ENCODE measurements around the gene MICAL3. TPM values are rescaled to one million over a fixed set of nuclear protein-coding genes. Genes with fewer than 3 reads are reported as not detected.
A peak's percentile ranks its signal among the peaks of the same experiment; 100 is the strongest.
"Not testable (repeated sequence)": the region's sequence is repeated elsewhere in the genome, so short reads cannot be mapped to it uniquely, and the experiment has no call there.

MICAL3 gene
- total RNA-seq, 1 experiment from 2014 or later: 23.7 TPM

GRCh38 chr22:17994424-17995108 is 29.8 kb downstream of the MICAL3 start:
- ATAC-seq (peak; percentile 67), DNase-seq (no peak)
- Histone ChIP-seq H3K9ac (ENCODE audit: low read length) (no peak overlapping the region), H3K4me2 (ENCODE audit: low read length) (no peak overlapping the region), H3F3A (ENCODE audit: low read length, unreplicated experiment) (no peaks in the 10 kb centered on the region), H3K27me3 (ENCODE audit: low read length) (no peaks in the 10 kb centered on the region), H3K27ac (ENCODE audit: low read length) (no peak overlapping the region), H3K4me1 (ENCODE audit: insufficient read depth, low read length) (peaks cover 20% of the 10 kb centered on the region), H3K9me2 (replicated peaks; ENCODE audit: low read length) (no peaks in the 10 kb centered on the region), H3K4me3 (ENCODE audit: low read length) (no peak overlapping the region), H3K36me3 (ENCODE audit: low read depth, low read length) (no peaks in the 10 kb centered on the region), H3K9me3 (ENCODE audit: low read length) (no peaks in the 10 kb centered on the region), H4K20me1 (ENCODE audit: low read length) (peaks cover 32% of the 10 kb centered on the region; the same call in 1 of the 2 replicates), H3K79me2 (ENCODE audit: low read length) (peaks cover 99% of the 10 kb centered on the region), H2AFZ (ENCODE audit: low read length) (no peak overlapping the region)
- BruUV-seq (replicated peaks): no TSS peak
- no peak for TF ChIP-seq EZH2phosphoT487 (IDR thresholded peaks at IDR 0.05; ENCODE audit: borderline replicate concordance, low read length)
- TF ChIP-seq EZH2 (IDR thresholded peaks at IDR 0.05; ENCODE audit: low read length, unreplicated experiment): no peak
- TF ChIP-seq, protein P1, sequence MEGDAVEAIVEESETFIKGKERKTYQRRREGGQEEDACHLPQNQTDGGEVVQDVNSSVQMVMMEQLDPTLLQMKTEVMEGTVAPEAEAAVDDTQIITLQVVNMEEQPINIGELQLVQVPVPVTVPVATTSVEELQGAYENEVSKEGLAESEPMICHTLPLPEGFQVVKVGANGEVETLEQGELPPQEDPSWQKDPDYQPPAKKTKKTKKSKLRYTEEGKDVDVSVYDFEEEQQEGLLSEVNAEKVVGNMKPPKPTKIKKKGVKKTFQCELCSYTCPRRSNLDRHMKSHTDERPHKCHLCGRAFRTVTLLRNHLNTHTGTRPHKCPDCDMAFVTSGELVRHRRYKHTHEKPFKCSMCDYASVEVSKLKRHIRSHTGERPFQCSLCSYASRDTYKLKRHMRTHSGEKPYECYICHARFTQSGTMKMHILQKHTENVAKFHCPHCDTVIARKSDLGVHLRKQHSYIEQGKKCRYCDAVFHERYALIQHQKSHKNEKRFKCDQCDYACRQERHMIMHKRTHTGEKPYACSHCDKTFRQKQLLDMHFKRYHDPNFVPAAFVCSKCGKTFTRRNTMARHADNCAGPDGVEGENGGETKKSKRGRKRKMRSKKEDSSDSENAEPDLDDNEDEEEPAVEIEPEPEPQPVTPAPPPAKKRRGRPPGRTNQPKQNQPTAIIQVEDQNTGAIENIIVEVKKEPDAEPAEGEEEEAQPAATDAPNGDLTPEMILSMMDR (conservative IDR thresholded peaks at IDR 0.05; ENCODE audit: low read depth, low read length): no peak
- ChIA-PET POLR2A (ENCODE audit: unreplicated experiment) (no interaction called here), CTCF (no interaction called here)
- intact Hi-C loops (cut with micrococcal nuclease): loop anchor here (10.0 kb wide), 1 partner anchor 160 kb away; no protein-coding TSS in a partner anchor

DNA sequence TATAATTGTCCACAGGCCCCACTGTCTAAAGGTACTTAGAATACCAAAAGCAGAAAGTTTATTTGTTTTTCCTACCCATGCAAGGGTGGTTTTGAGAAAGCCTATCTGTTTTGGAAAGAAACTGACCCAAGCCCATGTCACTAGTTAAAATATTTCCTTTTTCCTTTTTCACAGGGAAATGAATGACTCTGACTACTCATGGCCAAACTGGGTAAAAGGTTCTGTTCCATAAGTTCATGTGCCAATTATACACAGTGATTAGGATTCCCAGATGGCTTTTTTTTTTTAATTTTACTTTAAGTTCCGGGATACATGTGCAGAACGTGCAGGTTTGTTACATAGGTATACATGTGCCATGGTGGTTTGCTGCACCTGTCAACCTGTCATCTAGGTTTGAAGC is 31.4 kb downstream of the MICAL3 start:
- H3F3A ChIP-seq (ENCODE audit: low read length, unreplicated experiment); H3K4me2 ChIP-seq (ENCODE audit: low read length); CTCF ChIA-PET; H3K9me2 ChIP-seq (replicated peaks; ENCODE audit: low read length); H3K36me3 ChIP-seq (ENCODE audit: low read depth, low read length); POLR2A ChIA-PET (ENCODE audit: unreplicated experiment); H3K27ac ChIP-seq (ENCODE audit: low read length); H3K27me3 ChIP-seq (ENCODE audit: low read length); ATAC-seq; H2AFZ ChIP-seq (ENCODE audit: low read length); H3K9me3 ChIP-seq (ENCODE audit: low read length); H3K9ac ChIP-seq (ENCODE audit: low read length); BruUV-seq (replicated peaks); DNase-seq; H3K4me3 ChIP-seq (ENCODE audit: low read length): not testable (repeated sequence)
- Histone ChIP-seq H4K20me1 (ENCODE audit: low read length) (peaks cover 30% of the 10 kb centered on the region; the same call in 1 of the 2 replicates), H3K4me1 (ENCODE audit: insufficient read depth, low read length) (peaks cover 19% of the 10 kb centered on the region), H3K79me2 (ENCODE audit: low read length) (peaks cover 96% of the 10 kb centered on the region)
- intact Hi-C loops (cut with micrococcal nuclease): loop anchor here (10.0 kb wide), 1 partner anchor 158 kb away; no protein-coding TSS in a partner anchor

DNA sequence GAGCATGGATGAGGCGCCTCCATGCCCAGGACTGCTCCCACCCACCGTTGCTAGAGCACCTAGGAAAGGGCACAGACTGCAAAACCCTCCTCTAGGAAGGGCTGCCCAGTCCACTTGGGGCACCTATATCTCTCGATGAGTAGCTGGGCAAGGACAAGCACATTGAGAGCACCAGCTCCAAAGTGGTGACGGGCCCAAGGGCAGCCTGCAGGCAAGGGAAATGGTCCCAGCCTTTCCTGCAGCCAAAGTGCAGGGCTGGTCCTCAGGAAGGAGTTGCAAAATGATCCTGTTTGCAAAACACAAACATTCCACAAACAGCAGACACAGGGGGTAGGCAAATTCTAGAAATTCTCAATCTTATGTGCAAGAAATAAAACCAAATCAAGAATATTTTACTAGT is 32.4 kb downstream of the MICAL3 start:
- H2AFZ ChIP-seq (ENCODE audit: low read length); H3K27ac ChIP-seq (ENCODE audit: low read length); H3K27me3 ChIP-seq (ENCODE audit: low read length); H3K9ac ChIP-seq (ENCODE audit: low read length); H3K4me2 ChIP-seq (ENCODE audit: low read length); CTCF ChIA-PET; ATAC-seq; BruUV-seq (replicated peaks); H3K36me3 ChIP-seq (ENCODE audit: low read depth, low read length); H3F3A ChIP-seq (ENCODE audit: low read length, unreplicated experiment); DNase-seq; POLR2A ChIA-PET (ENCODE audit: unreplicated experiment); H3K9me2 ChIP-seq (replicated peaks; ENCODE audit: low read length); H3K9me3 ChIP-seq (ENCODE audit: low read length); H3K4me3 ChIP-seq (ENCODE audit: low read length): not testable (repeated sequence)
- Histone ChIP-seq H3K79me2 (ENCODE audit: low read length) (peaks cover 96% of the 10 kb centered on the region), H4K20me1 (ENCODE audit: low read length) (peaks cover 40% of the 10 kb centered on the region; the same call in 1 of the 2 replicates), H3K4me1 (ENCODE audit: insufficient read depth, low read length) (peaks cover 21% of the 10 kb centered on the region)
- intact Hi-C loops (cut with micrococcal nuclease): loop anchor here (10.0 kb wide), 1 partner anchor 157 kb away; no protein-coding TSS in a partner anchor
